ENCODE measurements around the gene FERMT3.

The FERMT3 gene

GRCh38 chr11:64251753-64252002 is 45.2 kb downstream of the FERMT3 start:
- Histone ChIP-seq H3K9ac (ENCODE audit: low read depth, low read length) (peak overlapping the region; percentile 69), H2AFZ (ENCODE audit: low read depth, low read length) (peak overlapping the region; percentile 97), H3K9me3 (ENCODE audit: insufficient read depth, low read length, severe bottlenecking) (no peaks in the 10 kb centered on the region), H3K4me1 (ENCODE audit: insufficient read depth, low read length) (peaks cover 32% of the 10 kb centered on the region), H3K27ac (ENCODE audit: low read length) (peak overlapping the region; percentile 65; the same call in 1 of the 2 replicates), H3K4me2 (ENCODE audit: insufficient read depth, low read length) (peak overlapping the region; percentile 99), H3K79me2 (ENCODE audit: insufficient read depth, low read length) (peaks cover 7% of the 10 kb centered on the region; the same call in 1 of the 2 replicates), H3K36me3 (ENCODE audit: insufficient read depth, low read length) (peaks cover 22% of the 10 kb centered on the region), H3K4me3 (ENCODE audit: low read depth in 1 of 2, low read length in 2 of 2) (peak overlapping the region; percentile 64 to 77; a peak in 3 of 4 replicates), H4K20me1 (ENCODE audit: insufficient read depth, low read length) (peaks cover 7% of the 10 kb centered on the region; the same call in 1 of the 2 replicates), H3K27me3 (ENCODE audit: insufficient read depth, low read length, poor library complexity) (no peaks in the 10 kb centered on the region)
- TF ChIP-seq CTCF (IDR thresholded peaks at IDR 0.05; ENCODE audit: borderline replicate concordance, extremely low read depth, low read length, poor library complexity, severe bottlenecking) (no peak), EZH2 (IDR thresholded peaks at IDR 0.05; ENCODE audit: borderline replicate concordance, low read depth, low read length, severe bottlenecking) (no peak)
- DNase-seq = no peak
- no peak for ATAC-seq (ENCODE audit: insufficient read depth, low read depth)

- Histone ChIP-seq H3K9me3 (ENCODE audit: insufficient read depth, low read length, severe bottlenecking) (no peaks in the 10 kb centered on the region), H3K36me3 (ENCODE audit: insufficient read depth, low read length) (peaks cover 23% of the 10 kb centered on the region), H3K4me3 (ENCODE audit: low read depth in 1 of 2, low read length in 2 of 2) (peak overlapping the region; percentile 64 to 77; a peak in 3 of 4 replicates), H3K9ac (ENCODE audit: low read depth, low read length) (peak overlapping the region; percentile 69), H2AFZ (ENCODE audit: low read depth, low read length) (peak overlapping the region; percentile 97), H3K79me2 (ENCODE audit: insufficient read depth, low read length) (peaks cover 7% of the 10 kb centered on the region; the same call in 1 of the 2 replicates), H3K4me1 (ENCODE audit: insufficient read depth, low read length) (peaks cover 27% of the 10 kb centered on the region), H4K20me1 (ENCODE audit: insufficient read depth, low read length) (peaks cover 7% of the 10 kb centered on the region; the same call in 1 of the 2 replicates), H3K27me3 (ENCODE audit: insufficient read depth, low read length, poor library complexity) (no peaks in the 10 kb centered on the region), H3K27ac (ENCODE audit: low read length) (peak overlapping the region; percentile 65; the same call in 1 of the 2 replicates), H3K4me2 (ENCODE audit: insufficient read depth, low read length) (peak overlapping the region; percentile 99)
- no peak for ATAC-seq (ENCODE audit: insufficient read depth, low read depth)
- DNase-seq = no peak
- TF ChIP-seq EZH2 (IDR thresholded peaks at IDR 0.05; ENCODE audit: borderline replicate concordance, low read depth, low read length, severe bottlenecking) = no peak
- TF ChIP-seq CTCF (IDR thresholded peaks at IDR 0.05; ENCODE audit: borderline replicate concordance, extremely low read depth, low read length, poor library complexity, severe bottlenecking) = peak; percentile 52
Measured at GRCh38 chr11:64252003-64252872, 45.7 kb downstream of the FERMT3 start.

DNA sequence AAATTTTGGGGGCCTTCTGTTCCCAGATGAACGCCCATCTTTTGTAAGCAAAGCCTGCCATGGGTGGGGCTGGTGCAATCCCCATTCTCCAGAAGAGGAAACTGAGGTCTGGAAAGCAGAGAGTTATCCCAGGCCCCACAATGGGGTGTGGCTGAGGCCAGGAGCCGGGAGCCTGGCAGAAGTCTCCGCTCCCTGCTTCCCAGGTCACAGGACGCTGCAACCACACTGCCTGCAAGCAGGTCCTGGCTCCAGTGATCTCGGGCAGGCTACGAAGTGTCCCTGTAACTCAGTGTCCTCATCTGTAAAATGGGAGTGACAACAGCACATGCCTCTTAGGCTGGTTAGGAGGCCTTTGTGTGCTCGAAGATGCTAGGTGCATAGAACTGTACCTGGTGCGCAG is 46.5 kb downstream of the FERMT3 start:
- Histone ChIP-seq H3K4me3 (ENCODE audit: low read depth in 1 of 2, low read length in 2 of 2) (no peak overlapping the region), H3K27me3 (ENCODE audit: insufficient read depth, low read length, poor library complexity) (no peaks in the 10 kb centered on the region), H3K4me1 (ENCODE audit: insufficient read depth, low read length) (peaks cover 26% of the 10 kb centered on the region), H3K4me2 (ENCODE audit: insufficient read depth, low read length) (peak overlapping the region; percentile 99; the same call in 1 of the 2 replicates), H3K9me3 (ENCODE audit: insufficient read depth, low read length, severe bottlenecking) (no peaks in the 10 kb centered on the region), H4K20me1 (ENCODE audit: insufficient read depth, low read length) (peaks cover 7% of the 10 kb centered on the region; the same call in 1 of the 2 replicates), H3K27ac (ENCODE audit: low read length) (no peak overlapping the region), H3K9ac (ENCODE audit: low read depth, low read length) (peak overlapping the region; percentile 69; the same call in 1 of the 2 replicates), H3K79me2 (ENCODE audit: insufficient read depth, low read length) (peaks cover 7% of the 10 kb centered on the region; the same call in 1 of the 2 replicates), H2AFZ (ENCODE audit: low read depth, low read length) (no peak overlapping the region), H3K36me3 (ENCODE audit: insufficient read depth, low read length) (peaks cover 23% of the 10 kb centered on the region)
- no peak for TF ChIP-seq CTCF (IDR thresholded peaks at IDR 0.05; ENCODE audit: borderline replicate concordance, extremely low read depth, low read length, poor library complexity, severe bottlenecking)
- TF ChIP-seq EZH2 (IDR thresholded peaks at IDR 0.05; ENCODE audit: borderline replicate concordance, low read depth, low read length, severe bottlenecking) = no peak
- no peak for ATAC-seq (ENCODE audit: insufficient read depth, low read depth)
- no peak for DNase-seq
